Erythroblast (primary cell): ENCODE data around the gene YIPF3.

ENCODE experiments used
- GATA1 ChIP-seq: IDR thresholded peaks from 2 replicates; pipeline ENCODE4 v1.6.1; 2011; ENCODE audit warnings: low read depth, mild to moderate bottlenecking, control low read depth, low read length, moderate library complexity
- POLR2A ChIP-seq: IDR thresholded peaks from 2 replicates; pipeline ENCODE4 v1.6.1; 2011; ENCODE audit warnings: mild to moderate bottlenecking, low read length

- TF ChIP-seq POLR2A (no peak), GATA1 (no peak)
Measured at GRCh38 chr6:43517505-43518357, 1.0 kb upstream of the YIPF3 start.
